Vagina (tissue), 2 donors: ENCODE results near the gene EIF3F. TPM values are rescaled to one million over a fixed set of nuclear protein-coding genes. Genes with fewer than 3 reads are reported as not detected.

ENCODE experiments used
- DNase-seq, 2 donors: peaks; one replicate each; pipeline ENCODE4 v3.0.0-alpha.2; 2017; ENCODE audit errors: extremely low spot score in 2 of 2
- H3K27ac ChIP-seq: fragments of 200-600 bp; sonication (generic); one replicate; pipeline ENCODE4 v1.5.1; 2019
- H3K27me3 ChIP-seq: fragments of 200-600 bp; sonication (generic); one replicate; pipeline ENCODE4 v1.5.1; 2019
- H3K36me3 ChIP-seq, 2 donors: fragments of 200-600 bp; sonication (generic); one replicate each; pipeline ENCODE4 v1.5.1; 2017 to 2019
- H3K4me1 ChIP-seq: fragments of 200-600 bp; sonication (generic); one replicate; pipeline ENCODE4 v1.5.1; 2019
- H3K4me3 ChIP-seq, 2 donors: fragments of 200-600 bp; sonication (generic); 1 replicate in 1 of 2; 2 replicates in 1 of 2; pipeline ENCODE4 v1.5.1; 2016 to 2019
- H3K9me3 ChIP-seq: fragments of 200-600 bp; sonication (generic); one replicate; pipeline ENCODE4 v1.5.1; 2019
- POLR2A ChIP-seq, 2 donors: fragments of 450-650 bp; IDR thresholded peaks; one replicate each; pipeline ENCODE4 v1.6.1; 2017; ENCODE audit warnings: antibody characterized with exemption in 2 of 2, mild to moderate bottlenecking in 2 of 2, moderate library complexity in 2 of 2
- POLR2AphosphoS5 ChIP-seq, 2 donors: sonication (generic); formaldehyde crosslinking; IDR thresholded peaks; one replicate each; pipeline ENCODE4 v1.9.0; 2017; ENCODE audit warnings: antibody characterized with exemption in 2 of 2, mild to moderate bottlenecking in 2 of 2, low read depth in 1 of 2; ENCODE audit not compliant: insufficient read depth in 1 of 2
- intact Hi-C: fragments of 100-400 bp; cut with DNase I; formaldehyde crosslinking; loops from one replicate; pipeline ENCODE4 v1.15.1; 2023
- total RNA-seq: library from RNA; depleted of rRNA; stranded (reverse); fragments of >200 nt; gene quantifications from one replicate; pipeline ENCODE4 v1.2.3, GENCODE V29; 2016
- TF ChIP-seq, protein P1 (sequence below), 3 experiments: fragments of 450-650 bp in 2 of 3; fragments of 200-600 bp in 1 of 3; sonication (generic) in 1 of 3; IDR thresholded peaks; one replicate each; pipeline ENCODE4 v1.5.1; 2017 to 2019; ENCODE audit warnings: antibody characterized with exemption in 3 of 3, mild to moderate bottlenecking in 2 of 3, moderate library complexity in 2 of 3

Gene EIF3F
- total RNA-seq, 1 donor from 2014 or later: 336 TPM

DNA sequence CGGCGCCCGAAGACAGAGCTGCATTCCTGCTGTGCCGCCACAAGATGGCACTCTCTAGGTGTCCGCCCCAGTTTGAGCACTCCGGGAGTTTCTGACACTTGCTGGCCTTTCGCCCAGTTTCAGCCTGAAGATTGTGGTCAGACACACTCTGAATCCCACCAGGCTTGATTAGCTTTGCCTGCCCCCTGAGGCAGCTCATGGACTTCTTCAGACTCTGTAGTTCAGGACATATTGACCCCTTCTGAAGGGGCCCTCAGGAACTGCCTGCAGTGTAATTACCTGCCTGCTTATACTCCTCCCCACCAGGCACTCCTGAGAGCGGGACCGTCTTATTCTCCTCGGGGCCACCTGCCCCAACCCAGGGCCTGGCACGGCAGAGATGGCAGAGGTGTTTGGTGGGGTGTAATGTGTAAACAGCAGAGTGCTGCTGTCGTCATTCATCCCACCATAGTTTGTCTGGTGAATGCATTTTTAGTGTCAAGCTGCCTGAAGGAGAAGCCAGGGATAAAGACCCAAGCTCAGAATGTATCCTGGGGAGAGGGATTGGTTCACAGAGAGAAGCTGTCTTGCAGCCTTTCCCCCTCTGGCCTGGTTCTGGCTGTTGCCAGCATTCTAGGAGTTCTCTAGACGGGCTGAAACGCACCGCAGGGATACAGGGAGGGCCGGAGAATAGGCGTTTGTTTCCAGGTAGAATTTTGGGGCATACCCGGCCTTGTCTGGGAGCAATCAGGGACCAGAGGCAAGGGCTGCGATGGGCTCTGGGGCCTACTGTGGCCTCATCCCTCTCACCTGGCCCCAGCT lies 46.4 kb downstream of the EIF3F start:
- peak in 1 of 2 donors; percentile 40 for TF ChIP-seq POLR2AphosphoS5 (IDR thresholded peaks at IDR 0.05; ENCODE audit: insufficient read depth in 1 of 2, low read depth in 1 of 2)
- TF ChIP-seq, protein P1, sequence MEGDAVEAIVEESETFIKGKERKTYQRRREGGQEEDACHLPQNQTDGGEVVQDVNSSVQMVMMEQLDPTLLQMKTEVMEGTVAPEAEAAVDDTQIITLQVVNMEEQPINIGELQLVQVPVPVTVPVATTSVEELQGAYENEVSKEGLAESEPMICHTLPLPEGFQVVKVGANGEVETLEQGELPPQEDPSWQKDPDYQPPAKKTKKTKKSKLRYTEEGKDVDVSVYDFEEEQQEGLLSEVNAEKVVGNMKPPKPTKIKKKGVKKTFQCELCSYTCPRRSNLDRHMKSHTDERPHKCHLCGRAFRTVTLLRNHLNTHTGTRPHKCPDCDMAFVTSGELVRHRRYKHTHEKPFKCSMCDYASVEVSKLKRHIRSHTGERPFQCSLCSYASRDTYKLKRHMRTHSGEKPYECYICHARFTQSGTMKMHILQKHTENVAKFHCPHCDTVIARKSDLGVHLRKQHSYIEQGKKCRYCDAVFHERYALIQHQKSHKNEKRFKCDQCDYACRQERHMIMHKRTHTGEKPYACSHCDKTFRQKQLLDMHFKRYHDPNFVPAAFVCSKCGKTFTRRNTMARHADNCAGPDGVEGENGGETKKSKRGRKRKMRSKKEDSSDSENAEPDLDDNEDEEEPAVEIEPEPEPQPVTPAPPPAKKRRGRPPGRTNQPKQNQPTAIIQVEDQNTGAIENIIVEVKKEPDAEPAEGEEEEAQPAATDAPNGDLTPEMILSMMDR (IDR thresholded peaks at IDR 0.05): peak; percentile 42 to 91 (median 77)
- no peak for TF ChIP-seq POLR2A (IDR thresholded peaks at IDR 0.05)
- intact Hi-C loops: loop anchor here (5.0 kb wide), 1 partner anchor 39 kb away; no protein-coding TSS in a partner anchor
- H3K27me3 ChIP-seq: no peaks in the 10 kb centered on the region
- H3K36me3 ChIP-seq: no peaks in the 10 kb centered on the region
- peak overlapping the region; percentile 74 for H3K27ac ChIP-seq
- DNase-seq: peak; percentile 86 to 92
- no peaks in the 10 kb centered on the region for H3K9me3 ChIP-seq
- H3K4me1 ChIP-seq: peaks cover 42% of the 10 kb centered on the region
- H3K4me3 ChIP-seq: peak overlapping the region in 1 of 2 donors; percentile 1

GRCh38 chr11:8034106-8034585 lies 47.0 kb downstream of the EIF3F start:
- Histone ChIP-seq H3K9me3 (no peaks in the 10 kb centered on the region), H3K4me3 (no peak overlapping the region), H3K4me1 (peaks cover 42% of the 10 kb centered on the region), H3K36me3 (no peaks in the 10 kb centered on the region), H3K27me3 (no peaks in the 10 kb centered on the region), H3K27ac (peak overlapping the region; percentile 74)
- intact Hi-C loops: loop anchor here (5.0 kb wide), 1 partner anchor 38 kb away; no protein-coding TSS in a partner anchor
- peak; percentile 79 to 85 for DNase-seq
- TF ChIP-seq, protein P1 (IDR thresholded peaks at IDR 0.05): no peak
- no peak for TF ChIP-seq POLR2A (IDR thresholded peaks at IDR 0.05)

DNA sequence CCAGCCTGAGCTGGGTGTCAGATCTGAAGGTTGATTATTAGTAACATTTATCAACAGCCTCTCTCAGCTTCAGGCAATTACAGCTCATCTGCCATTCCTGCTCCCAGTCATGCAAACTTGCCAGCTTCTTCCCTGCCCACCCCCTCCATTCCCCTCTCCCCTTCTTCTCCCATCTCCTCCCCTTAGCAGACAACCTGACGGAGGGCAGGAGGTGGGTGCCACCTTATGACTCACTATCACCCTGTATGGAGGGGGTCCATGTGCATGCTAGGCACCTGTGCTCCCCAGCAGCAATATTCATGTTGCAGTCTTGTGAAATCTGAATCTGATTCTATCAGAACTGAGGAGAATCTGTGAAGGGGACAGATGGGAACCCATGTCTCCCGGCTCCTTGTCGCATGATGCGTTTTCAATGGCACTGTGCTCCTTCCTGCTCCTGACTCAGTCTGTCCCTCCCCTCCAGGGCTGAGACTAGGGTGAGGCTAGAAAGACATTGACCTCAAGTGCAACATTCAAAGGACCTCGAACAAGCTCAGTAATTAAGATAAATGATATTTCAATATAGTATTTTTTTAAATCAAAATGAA lies 47.6 kb downstream of the EIF3F start:
- TF ChIP-seq POLR2A (IDR thresholded peaks at IDR 0.05): no peak
- peak in 1 of 2 donors; percentile 69 for DNase-seq
- Histone ChIP-seq H3K27me3 (no peaks in the 10 kb centered on the region), H3K36me3 (no peaks in the 10 kb centered on the region), H3K9me3 (no peaks in the 10 kb centered on the region), H3K27ac (peak overlapping the region; percentile 74), H3K4me3 (no peak overlapping the region), H3K4me1 (peaks cover 42% of the 10 kb centered on the region)
- intact Hi-C loops: loop anchor here (5.0 kb wide), 2 partner anchors 38 to 48 kb away; partner anchors contain the start of gene TUB

DNA sequence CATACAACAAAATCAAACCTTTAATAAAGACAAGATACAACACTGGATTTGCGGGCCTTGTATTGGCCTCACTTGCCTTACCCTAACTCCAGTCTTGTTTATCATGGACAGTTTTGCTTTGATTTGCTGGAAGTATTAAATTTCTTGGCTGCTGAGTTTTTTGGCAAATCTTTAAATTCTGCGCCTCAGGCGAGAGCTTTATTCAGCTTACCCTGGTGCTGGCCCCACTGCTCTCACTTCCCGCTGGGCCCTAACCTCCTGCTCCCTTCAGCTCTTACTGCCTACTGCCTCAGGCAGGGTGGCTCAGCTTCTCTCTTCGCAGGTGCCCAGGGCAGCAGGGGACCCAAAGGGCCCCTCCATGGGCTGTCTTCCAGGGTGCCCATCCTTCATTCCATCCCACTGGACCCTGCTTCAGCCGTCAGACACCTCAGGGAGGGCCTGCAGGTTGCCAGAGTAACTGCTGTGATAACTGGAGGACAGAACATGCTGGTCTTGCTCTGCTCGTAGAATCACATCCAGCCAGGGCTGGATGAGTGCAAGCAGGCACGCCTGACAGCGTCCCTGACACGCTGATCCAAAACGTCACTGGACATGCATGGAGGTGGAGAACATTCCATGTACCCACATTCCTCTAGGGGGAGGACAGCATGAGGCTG lies 48.2 kb downstream of the EIF3F start:
- Histone ChIP-seq H3K9me3 (no peaks in the 10 kb centered on the region), H3K4me1 (peaks cover 42% of the 10 kb centered on the region), H3K36me3 (no peaks in the 10 kb centered on the region), H3K27ac (peak overlapping the region; percentile 74), H3K4me3 (no peak overlapping the region), H3K27me3 (no peaks in the 10 kb centered on the region)
- TF ChIP-seq POLR2AphosphoS5 (IDR thresholded peaks at IDR 0.05; ENCODE audit: insufficient read depth in 1 of 2, low read depth in 1 of 2): peak in 1 of 2 donors; percentile 26
- TF ChIP-seq, protein P1 (IDR thresholded peaks at IDR 0.05): no peak
- TF ChIP-seq POLR2A (IDR thresholded peaks at IDR 0.05): no peak
- intact Hi-C loops: loop anchor here (5.0 kb wide), 1 partner anchor 47 kb away; the partner anchor contains the start of gene TUB
- DNase-seq: peak; percentile 77 to 88
